Stimulated activated CD4-positive, alpha-beta T cell treated with anti-CD3 and anti-CD28 coated beads, Interleukin-4, amount 100 ng/mL, for 4 hours (primary cell): ENCODE measurements around the gene RNF14.
"Not testable (repeated sequence)": the region's sequence is repeated elsewhere in the genome, so short reads cannot be mapped to it uniquely, and the experiment has no call there.

ENCODE experiments used
- DNase-seq, 2 experiments: peaks; one replicate each; pipeline ENCODE4 v3.0.0-alpha.2; 2020

Gene RNF14

GRCh38 chr5:142016556-142016955, 47.7 kb downstream of the RNF14 start:
- peak; percentile 17 to 53 for DNase-seq

- DNase-seq = no peak
Measured at GRCh38 chr5:142017832-142018427, 49.0 kb downstream of the RNF14 start.

DNA sequence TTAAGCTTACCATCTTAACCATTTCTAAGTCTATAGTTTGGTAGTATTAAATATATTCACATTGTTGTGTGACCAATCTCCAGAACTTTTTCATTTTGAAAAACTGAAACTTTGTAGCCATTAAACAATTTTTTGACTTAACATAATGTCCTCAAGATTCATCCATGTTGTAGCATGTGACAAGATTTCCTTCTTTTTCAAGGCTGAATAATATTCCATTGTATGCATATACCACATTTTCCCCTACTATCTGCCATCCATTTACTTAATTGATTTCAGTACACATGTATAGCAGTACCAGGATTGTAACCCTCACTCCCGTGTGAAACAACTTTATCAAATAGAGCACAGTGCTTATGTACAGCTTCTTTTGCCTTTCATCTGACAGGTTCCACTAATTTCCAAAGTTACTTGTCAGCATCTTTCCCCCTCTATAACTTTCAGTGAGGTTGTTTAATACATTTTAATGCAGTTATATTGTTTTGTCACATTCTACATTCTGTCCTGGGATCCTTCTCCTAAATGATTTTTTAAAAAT, 51.3 kb downstream of the RNF14 start:
- DNase-seq = no peak

DNA sequence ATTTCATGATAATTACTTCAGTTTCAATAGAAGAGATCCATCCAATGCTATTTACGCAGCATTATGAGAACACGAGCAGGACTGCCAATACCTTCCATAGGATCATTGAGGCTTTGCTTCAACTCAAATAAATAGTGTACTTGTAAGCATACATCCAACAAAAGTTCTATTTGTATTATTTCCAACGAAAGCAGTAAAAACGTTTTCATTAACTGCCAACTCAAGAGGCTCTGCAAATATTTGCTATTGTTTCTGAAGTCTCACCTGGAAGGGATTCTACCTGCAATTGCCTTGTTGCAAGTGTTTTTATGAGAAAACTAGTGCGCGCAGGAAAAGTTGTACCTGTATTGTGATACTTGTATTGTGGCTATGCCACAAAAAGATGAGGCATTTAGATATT, 54.9 kb downstream of the RNF14 start:
- DNase-seq = no peak

DNA sequence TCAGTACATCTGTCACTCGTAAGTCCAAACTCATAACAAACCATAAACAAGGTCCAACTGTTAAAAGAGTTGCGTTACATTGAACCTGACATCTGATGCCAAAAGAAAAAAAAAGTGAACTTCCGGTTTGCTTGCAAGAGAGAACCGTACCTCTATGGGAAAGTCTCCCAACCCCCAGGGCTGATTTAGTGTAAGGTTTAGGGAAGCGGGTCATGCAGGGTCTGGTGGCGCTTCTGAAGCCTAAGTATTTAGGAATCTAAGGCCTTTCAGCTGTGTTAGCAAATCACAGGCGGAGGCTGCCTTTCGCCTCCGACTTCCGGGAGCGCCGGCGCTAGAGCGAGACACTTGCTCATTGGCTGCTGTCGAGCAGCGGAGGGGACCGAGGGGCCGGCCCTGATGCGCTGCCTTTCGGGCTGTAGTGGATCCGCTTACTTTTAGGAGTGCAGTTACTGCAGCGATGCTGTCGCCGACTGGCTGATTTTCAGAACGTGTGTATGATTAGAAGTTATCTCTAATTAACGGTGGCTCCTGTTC, 55.9 kb downstream of the RNF14 start:
- peak; percentile 78 to 83 for DNase-seq

DNA sequence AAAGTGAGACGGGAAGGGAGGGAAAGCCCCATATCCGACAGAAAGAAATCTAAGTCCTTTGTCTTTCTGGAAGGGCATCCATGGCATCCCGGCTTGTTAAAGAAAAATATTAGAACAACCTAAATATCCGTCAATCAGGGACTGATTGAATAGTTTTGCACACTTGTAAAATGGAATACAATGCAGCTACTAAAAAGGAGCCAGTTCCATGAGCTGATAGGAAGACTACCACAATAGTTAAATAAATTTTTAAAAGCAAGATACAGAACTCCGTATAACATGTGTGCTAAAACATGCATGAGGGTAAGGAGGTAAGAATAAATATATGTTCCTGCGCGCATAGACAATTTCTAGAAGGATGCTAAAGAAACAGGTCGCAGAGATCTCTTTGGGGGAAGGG, 56.7 kb downstream of the RNF14 start:
- no peak for DNase-seq

DNA sequence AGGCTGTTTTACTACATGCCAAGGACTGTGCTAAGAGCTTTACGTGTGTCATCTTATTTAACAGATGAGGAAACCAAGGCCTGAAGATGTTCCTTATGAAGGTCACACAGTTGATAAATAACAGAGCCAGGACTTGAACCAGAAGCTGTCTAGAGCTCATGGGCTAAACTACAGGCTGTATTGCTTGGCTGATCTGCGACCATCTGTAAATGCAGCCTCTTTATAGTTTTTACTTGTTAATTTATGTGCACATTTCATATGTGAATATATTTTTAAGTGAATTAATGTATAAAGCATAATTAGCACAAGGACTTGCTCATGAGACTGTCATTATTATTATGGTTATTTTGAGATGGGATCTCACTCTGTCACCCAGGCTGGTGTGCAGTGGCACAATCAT, 63.2 kb downstream of the RNF14 start:
- no peak for DNase-seq

- no peak for DNase-seq
Measured at GRCh38 chr5:142032747-142033631, 64.1 kb downstream of the RNF14 start.

DNA sequence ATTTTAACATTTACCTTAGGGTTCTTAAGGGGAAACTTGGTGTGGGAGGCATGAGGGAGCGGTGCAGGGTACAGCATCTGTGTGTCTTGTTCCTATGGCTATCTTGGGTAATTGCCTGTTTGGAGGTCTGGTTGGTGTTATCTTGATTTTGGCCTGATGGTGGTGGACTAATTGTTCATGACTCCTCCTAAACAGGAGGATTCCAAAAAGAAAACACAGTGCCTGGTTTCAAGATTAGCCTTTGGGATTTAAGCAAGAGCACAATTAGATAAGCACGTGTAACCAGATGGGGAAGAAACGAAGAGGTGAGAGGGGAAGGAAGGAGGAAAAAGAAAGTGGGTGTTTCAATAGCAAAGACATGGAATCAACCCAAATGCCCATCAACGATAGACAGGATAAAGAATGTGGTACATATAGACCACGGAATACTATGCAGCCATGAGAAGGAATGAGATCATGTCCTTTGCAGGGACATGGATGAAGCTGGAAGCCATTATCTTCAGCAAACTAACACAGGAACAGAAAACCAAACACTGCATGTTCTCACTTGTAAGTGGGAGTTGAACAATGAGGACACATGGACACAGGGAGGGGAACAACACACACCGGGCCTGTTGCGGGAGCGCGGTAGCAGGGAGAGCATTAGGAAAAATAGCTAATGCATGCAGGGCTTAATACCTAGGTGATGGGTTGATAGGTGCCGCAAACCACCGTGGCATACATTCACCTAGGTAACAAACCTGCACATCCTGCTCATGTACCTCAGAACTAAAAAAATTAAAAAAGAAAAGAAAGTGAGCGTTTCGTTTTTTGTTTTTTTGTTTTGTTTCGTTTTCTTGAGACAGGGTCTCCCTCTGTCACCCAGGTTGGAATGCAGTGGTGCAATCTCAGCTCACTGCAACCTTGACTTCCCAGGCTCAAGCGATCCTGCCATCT, 65.0 kb downstream of the RNF14 start:
- DNase-seq = not testable (repeated sequence)

GRCh38 chr5:142034994-142035393, 66.1 kb downstream of the RNF14 start:
- DNase-seq = no peak

DNA sequence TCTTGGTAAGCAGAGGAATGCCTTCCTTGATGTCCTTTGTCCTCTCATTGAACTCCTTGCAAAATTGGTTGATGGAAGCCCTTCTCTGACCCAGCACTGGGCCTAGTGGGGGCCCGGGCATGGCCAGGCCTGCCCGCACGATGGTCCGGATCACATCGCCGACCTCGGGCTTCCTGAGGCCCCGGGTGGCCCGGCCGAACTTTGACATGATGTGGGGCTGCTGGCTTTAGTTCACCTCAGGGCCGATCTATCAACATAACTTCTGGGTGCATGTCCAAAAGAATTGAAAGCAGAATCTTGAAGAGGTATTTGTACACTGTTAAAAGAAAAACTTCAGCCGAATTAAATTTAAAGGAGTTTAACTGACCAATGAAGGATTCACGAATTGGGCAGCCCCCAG, 68.0 kb downstream of the RNF14 start:
- DNase-seq = no peak

DNA sequence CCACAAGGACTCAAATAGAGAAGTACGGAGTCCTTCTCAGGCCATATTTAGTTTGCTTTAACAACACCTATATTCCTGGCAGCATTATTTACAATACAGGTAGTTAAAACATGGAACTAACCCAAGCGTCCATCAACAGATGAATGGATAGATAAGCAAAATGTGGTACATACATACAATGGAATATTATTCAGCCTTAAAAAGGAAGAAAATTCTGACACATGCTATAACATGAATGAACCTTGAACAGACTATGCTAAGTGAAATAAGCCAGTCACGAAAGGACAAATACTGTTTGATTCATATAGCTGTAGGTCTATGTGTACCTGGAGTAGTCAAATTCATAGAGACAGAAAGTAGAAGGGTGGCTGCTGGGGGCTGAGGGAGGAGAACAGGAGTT, 68.7 kb downstream of the RNF14 start:
- DNase-seq = not testable (repeated sequence)

DNA sequence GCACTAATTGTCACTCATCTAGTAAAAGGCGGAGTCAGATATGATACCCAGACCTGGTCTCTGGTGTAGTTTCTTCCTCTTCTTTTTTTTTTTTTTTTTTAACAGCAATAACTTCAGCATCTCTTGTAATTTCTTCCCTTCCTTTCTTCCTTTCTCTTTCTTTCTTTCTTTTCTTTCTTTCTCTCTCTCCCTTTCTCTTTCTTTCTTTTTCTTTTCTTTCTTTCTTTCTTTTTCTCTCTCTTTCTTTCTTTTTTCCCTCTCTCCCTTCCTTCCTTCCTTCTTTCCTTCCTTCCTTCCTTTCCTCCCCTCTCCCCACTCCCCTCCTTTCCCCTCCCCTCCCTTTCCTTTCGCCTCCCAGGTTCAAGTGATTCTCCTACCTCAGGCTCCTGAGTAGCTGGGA, 69.8 kb downstream of the RNF14 start:
- no peak for DNase-seq
